ENCODE data around the gene ZNF860.

DNA sequence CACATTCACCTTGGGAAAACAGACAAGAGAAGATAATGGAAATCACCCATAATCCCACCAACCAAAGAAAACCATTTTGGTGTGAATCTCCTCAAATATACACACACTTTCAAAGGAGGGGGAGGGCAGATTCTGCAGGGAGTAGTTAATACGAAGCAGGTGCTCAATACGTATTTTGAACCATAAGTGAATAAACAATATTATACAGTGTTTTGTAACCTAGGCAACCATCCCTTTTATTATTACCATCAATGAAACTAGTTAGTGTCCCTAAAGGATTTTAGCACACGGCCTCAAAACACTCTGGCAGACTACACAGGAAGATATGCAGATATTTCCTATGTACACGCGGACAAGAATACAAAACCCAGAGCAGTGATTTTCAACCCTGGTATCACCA lies 6.6 kb upstream of the ZNF860 start:
- TF ChIP-seq, protein P1, sequence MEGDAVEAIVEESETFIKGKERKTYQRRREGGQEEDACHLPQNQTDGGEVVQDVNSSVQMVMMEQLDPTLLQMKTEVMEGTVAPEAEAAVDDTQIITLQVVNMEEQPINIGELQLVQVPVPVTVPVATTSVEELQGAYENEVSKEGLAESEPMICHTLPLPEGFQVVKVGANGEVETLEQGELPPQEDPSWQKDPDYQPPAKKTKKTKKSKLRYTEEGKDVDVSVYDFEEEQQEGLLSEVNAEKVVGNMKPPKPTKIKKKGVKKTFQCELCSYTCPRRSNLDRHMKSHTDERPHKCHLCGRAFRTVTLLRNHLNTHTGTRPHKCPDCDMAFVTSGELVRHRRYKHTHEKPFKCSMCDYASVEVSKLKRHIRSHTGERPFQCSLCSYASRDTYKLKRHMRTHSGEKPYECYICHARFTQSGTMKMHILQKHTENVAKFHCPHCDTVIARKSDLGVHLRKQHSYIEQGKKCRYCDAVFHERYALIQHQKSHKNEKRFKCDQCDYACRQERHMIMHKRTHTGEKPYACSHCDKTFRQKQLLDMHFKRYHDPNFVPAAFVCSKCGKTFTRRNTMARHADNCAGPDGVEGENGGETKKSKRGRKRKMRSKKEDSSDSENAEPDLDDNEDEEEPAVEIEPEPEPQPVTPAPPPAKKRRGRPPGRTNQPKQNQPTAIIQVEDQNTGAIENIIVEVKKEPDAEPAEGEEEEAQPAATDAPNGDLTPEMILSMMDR (IDR thresholded peaks at IDR 0.05; ENCODE audit: low read depth, low read length): no peak
- TF ChIP-seq POLR2A (IDR thresholded peaks at IDR 0.05; ENCODE audit: extremely low read depth, insufficient read length): no peak
- no peak for TF ChIP-seq MYC (IDR thresholded peaks at IDR 0.05; ENCODE audit: low read depth, low read length)
